Effector memory CD4-positive, alpha-beta T cell (primary cell): ENCODE measurements around the gene DCTN3.

ENCODE experiments used
- DNase-seq, 3 donors: peaks; one replicate each; pipeline ENCODE4 v3.0.0-alpha.2; 2020
- H3K27ac ChIP-seq: 2 replicates; pipeline ENCODE4 v1.7.0; 2013; ENCODE audit warnings: mild to moderate bottlenecking, low read length, moderate library complexity; ENCODE audit not compliant: insufficient read depth, poor library complexity, severe bottlenecking
- H3K27me3 ChIP-seq: replicated peaks from 2 replicates; pipeline ENCODE4 v1.7.0; 2013; ENCODE audit warnings: mild to moderate bottlenecking, low read length; ENCODE audit not compliant: insufficient read depth, control insufficient read depth, poor library complexity, severe bottlenecking
- H3K36me3 ChIP-seq: 2 replicates; pipeline ENCODE4 v1.7.0; 2013; ENCODE audit warnings: mild to moderate bottlenecking, low read length, moderate library complexity; ENCODE audit not compliant: control insufficient read depth, insufficient read depth
- H3K4me1 ChIP-seq: 2 replicates; pipeline ENCODE4 v1.7.0; 2013; ENCODE audit warnings: low read length, mild to moderate bottlenecking; ENCODE audit not compliant: control insufficient read depth, insufficient read depth, poor library complexity, severe bottlenecking
- H3K4me3 ChIP-seq: 2 replicates; pipeline ENCODE4 v1.7.0; 2013; ENCODE audit warnings: low read length, low read depth, mild to moderate bottlenecking; ENCODE audit not compliant: insufficient read depth, poor library complexity, severe bottlenecking
- H3K9me3 ChIP-seq: 2 replicates; pipeline ENCODE4 v1.7.0; 2013; ENCODE audit warnings: mild to moderate bottlenecking, low read length, moderate library complexity; ENCODE audit not compliant: control insufficient read depth

The DCTN3 gene

DNA sequence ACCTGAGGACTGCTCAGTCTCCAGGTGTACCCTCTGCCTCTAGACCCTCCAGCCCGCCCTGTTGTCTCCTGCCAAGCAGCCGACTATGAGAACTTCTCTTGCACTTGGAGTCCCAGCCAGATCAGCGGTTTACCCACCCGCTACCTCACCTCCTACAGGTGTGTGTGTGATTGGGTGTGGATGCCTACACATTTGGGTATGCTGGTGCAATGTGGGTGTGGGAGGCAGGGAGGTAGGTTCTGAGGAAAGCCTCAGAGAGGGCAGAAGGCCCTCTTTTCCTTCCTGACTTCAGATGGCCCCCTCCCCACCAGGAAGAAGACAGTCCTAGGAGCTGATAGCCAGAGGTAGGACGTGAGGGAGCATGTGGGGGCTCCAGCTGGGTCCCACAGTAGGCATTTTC, 36.7 kb upstream of the DCTN3 start:
- peaks cover 21% of the 10 kb centered on the region for H3K4me1 ChIP-seq
- no peak for DNase-seq
- no peaks in the 10 kb centered on the region for H3K9me3 ChIP-seq
- no peaks in the 10 kb centered on the region for H3K27me3 ChIP-seq
- no peak overlapping the region for H3K27ac ChIP-seq
- H3K4me3 ChIP-seq, result no peak overlapping the region
- H3K36me3 ChIP-seq, result peaks cover 12% of the 10 kb centered on the region

DNA sequence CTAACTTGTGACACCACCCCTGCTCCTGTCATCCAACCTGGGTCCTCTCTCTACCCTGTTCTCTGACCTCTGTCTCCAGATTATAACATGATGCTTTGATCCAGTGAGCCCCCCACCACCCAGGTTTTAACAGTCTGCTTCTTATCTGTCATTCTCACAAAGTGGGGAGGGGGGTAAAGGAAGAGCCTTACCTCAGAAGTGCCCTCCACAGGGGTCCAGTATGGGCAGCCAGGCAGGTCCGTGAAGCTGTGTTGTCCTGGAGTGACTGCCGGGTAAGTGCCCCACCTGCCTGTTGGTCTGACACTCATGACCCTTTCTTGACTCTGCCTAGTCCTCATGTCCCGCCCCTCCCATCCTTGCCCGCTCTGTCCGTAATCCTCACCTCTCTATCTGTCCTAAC, 35.1 kb upstream of the DCTN3 start:
- H3K4me3 ChIP-seq, result no peak overlapping the region
- no peak overlapping the region for H3K27ac ChIP-seq

DNA sequence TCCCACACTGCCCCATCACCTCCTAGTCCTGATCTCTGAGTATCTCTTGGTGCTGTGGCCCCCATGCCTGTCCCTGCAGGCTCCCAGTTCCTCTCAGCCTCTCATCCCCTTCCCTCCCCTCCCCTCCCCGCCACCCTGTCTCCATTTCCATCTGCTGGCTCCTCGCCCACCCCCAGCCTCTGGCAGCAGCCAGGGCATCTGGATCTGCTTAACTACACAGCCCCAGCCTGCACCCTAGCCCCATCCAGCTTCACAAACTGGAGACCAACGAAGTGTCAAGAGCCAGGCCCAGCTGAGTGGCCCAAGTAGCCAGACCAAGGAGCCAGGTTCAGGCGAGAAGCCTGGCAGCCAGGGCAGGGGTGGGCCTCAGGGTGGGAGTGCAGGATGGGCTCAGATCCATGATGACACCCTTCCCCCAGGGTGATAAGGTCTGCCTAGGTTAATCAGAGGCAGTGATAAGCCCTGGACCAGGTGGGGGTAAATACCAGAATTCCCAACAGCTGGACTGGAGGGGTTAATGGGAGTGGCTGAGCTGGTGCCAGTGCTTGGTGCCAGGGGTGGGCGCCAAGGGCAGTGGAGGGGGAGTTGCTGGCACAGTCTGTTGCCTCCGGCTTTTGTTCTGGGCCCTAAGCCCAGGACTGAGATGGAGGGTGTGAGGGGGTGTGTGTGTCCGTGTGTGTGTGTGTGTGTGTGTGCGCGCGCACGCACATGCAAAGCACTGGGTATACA, 34.2 kb upstream of the DCTN3 start:
- H3K4me1 ChIP-seq, result peaks cover 11% of the 10 kb centered on the region
- no peaks in the 10 kb centered on the region for H3K9me3 ChIP-seq
- H3K27ac ChIP-seq, result no peak overlapping the region
- no peak overlapping the region for H3K4me3 ChIP-seq
- peaks cover 18% of the 10 kb centered on the region for H3K36me3 ChIP-seq
- no peaks in the 10 kb centered on the region for H3K27me3 ChIP-seq
- DNase-seq, result no peak

More for the DNA sequence above, 35.1 kb upstream of the DCTN3 start:
- Histone ChIP-seq H3K4me1 (peaks cover 11% of the 10 kb centered on the region), H3K9me3 (no peaks in the 10 kb centered on the region), H3K27me3 (no peaks in the 10 kb centered on the region), H3K36me3 (peaks cover 18% of the 10 kb centered on the region)
- DNase-seq, result no peak

DNA sequence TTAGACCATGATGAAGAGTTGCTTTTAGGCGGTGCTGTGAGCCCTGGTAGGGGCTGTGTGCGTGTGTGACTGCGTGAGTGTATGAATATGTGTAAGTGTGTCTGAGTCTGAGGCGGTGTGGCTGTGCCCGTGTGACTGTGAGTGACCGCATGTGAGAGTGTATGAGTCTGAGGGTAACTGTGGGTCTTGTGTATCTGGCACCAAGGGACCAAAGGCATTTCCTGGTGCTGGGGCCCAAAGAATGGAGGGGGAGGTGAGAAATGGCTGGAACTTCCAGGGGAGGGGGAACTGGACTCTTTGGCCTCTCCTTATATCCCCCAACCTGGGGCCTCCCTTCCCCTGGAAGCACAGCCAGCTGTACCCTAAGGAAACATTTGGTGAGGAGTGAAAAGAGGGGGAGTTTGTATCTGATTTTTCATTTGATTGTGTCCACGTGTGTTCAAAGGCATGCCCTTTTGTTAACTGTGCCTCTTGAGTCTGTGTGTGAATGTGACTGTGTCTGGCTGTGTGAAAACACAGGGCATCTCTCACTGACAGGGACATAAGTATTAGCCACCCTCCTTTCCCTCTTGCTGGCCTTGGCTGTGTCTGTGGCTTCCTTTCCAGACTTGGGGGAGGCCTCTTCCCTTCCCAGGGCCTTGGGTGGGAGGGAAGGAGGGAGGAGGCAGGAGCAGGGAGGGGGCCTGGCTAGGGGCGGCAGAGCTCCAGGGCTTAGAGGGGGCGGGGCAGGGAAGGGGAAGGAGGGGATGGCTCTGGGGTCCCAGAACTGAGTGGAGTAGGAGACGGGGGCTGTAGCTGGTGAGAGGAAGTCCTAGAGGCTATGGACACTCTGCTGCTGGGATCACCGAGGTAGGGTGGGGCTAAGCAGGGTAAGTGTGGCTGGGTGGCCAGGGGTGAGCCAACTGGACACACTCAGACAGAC, 33.1 kb upstream of the DCTN3 start:
- H3K9me3 ChIP-seq, result no peaks in the 10 kb centered on the region
- no peaks in the 10 kb centered on the region for H3K27me3 ChIP-seq
- H3K4me1 ChIP-seq, result peaks cover 16% of the 10 kb centered on the region
- DNase-seq, result no peak
- H3K36me3 ChIP-seq, result peaks cover 29% of the 10 kb centered on the region
- no peak overlapping the region for H3K4me3 ChIP-seq
- H3K27ac ChIP-seq, result no peak overlapping the region

DNA sequence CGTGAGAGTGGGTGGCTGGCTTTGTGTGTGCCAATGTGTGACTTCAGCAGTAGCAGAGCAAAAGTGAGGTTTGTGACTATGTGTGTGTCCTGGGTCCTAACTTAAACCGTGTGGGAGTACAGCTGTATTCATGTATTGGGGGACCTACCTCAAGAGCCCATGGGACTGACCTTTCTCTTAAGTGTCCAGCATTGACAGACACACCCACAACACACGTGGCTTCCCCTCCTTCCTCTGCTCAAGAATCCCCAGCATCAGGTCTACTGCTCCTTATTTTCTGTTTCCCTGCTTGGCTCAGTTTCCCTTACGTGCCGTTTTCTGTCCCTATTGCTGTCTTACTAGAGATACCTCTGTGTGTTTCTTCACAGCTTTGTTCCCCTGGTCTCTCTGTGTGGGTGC, 32.3 kb upstream of the DCTN3 start:
- no peak for DNase-seq
- H3K4me3 ChIP-seq, result no peak overlapping the region
- no peaks in the 10 kb centered on the region for H3K9me3 ChIP-seq
- peaks cover 29% of the 10 kb centered on the region for H3K36me3 ChIP-seq
- peaks cover 24% of the 10 kb centered on the region for H3K4me1 ChIP-seq
- H3K27me3 ChIP-seq, result no peaks in the 10 kb centered on the region
- no peak overlapping the region for H3K27ac ChIP-seq

DNA sequence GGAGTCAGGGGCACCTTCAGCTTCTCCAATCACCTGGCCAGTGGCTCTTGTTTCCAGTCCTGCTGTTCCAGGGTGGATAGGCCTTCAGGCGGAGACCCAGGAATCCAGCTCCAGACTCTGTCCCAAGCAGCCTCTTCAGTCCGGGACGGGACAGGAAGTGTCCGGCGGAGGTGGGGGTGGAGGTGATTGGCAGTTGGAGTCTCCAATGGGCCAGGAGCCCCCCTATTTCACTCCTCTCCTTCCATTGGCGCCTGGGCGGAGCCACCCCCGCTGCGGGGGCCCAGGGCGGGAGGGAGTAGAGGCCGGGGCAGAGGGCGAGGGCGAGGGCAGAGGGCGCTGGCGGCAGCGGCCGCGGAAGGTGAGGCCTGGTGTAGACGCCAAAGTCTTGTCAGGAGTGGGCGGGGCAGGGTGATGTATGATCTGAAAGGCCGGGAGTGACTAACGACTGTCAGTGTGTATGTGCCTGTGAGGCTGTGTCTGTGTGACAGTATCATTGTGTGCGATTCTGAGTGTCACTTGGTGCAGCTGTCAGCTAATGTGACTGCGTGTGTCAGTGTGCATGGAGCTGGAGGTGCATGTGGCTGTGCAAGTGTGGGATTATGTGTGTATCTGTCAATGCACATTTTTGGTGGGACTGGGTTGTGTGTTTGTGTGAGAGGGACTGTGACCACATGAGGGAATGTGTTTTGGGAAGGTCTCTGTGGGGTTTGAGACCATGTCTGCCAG, 31.7 kb upstream of the DCTN3 start, which contains the start of gene IL11RA:
IL11RA (plus strand) TSS at position 310 of the 726 bp plus-strand sequence. CDS start 3,033 bp downstream, outside the sequence.
- H3K27ac ChIP-seq, result no peak within 1 kb of the TSS
- no peak for DNase-seq
- no peaks in the 10 kb centered on the region for H3K27me3 ChIP-seq
- peaks cover 29% of the 10 kb centered on the region for H3K36me3 ChIP-seq
- no peak within 1 kb of the TSS for H3K4me3 ChIP-seq
- no peaks in the 10 kb centered on the region for H3K9me3 ChIP-seq
- peaks cover 30% of the 10 kb centered on the region for H3K4me1 ChIP-seq

DNA sequence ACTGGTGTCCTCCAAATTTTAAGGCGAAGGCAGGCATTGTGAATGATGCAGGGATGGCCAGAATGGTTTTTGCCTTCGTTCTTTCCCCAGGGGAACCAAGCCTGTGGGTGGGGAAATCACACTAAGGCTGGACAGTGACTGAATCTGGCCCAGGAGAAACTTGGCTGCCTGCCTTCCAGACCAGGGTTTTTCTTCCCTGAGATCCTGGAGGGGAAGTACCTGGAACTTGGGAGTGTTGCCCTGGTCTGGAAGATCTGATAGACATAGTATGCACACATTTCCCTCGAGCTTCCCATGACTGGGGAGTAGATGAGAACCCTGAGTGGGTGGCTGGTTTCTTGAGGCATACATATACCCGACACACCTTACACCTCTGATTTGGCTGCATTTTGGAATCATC, 31.0 kb upstream of the DCTN3 start:
- Histone ChIP-seq H3K9me3 (no peaks in the 10 kb centered on the region), H3K27ac (no peak overlapping the region), H3K27me3 (no peaks in the 10 kb centered on the region), H3K4me3 (no peak overlapping the region), H3K4me1 (peaks cover 30% of the 10 kb centered on the region), H3K36me3 (peaks cover 29% of the 10 kb centered on the region)
- no peak for DNase-seq

DNA sequence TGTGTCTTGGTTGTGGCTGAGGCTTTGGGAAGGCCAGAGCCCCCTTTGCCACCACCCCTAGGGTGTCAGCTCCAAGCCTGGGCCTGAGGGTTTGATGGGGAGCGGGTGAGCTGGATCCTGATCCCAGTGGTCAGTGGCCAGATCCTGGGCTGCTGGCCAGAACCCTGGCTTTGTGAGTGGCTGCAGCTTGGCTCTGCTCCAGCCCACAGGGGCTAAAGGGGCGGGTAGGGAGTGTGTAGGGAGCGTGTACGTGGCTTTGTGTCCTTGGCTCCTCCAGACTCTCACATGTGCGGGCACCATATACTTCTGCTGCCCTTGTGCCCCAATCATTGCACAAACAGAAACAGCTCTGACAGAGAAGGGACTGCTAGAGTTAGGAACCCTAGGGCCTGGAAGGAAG, 30.5 kb upstream of the DCTN3 start:
- no peak overlapping the region for H3K4me3 ChIP-seq
- H3K27ac ChIP-seq, result no peak overlapping the region
- no peak for DNase-seq
- no peaks in the 10 kb centered on the region for H3K9me3 ChIP-seq
- no peaks in the 10 kb centered on the region for H3K27me3 ChIP-seq
- H3K4me1 ChIP-seq, result peaks cover 30% of the 10 kb centered on the region
- H3K36me3 ChIP-seq, result peaks cover 29% of the 10 kb centered on the region

DNA sequence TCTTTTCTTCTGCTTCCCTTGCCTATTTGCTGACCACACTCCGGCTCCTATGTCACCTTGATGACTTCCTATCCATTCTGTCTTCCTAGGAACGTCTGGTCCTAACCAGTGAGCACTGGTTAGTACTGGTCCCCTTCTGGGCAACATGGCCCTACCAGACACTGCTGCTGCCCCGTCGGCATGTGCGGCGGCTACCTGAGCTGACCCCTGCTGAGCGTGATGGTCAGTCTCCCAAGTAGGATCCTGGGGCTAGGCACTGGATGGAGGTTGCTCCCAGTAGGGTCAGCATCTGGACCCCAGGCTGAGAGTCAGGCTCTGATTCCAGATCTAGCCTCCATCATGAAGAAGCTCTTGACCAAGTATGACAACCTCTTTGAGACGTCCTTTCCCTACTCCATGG, 28.4 kb upstream of the DCTN3 start:
- H3K9me3 ChIP-seq, result no peaks in the 10 kb centered on the region
- no peak overlapping the region for H3K27ac ChIP-seq
- no peak overlapping the region for H3K4me3 ChIP-seq
- no peaks in the 10 kb centered on the region for H3K27me3 ChIP-seq
- peaks cover 30% of the 10 kb centered on the region for H3K4me1 ChIP-seq
- no peak for DNase-seq
- H3K36me3 ChIP-seq, result peaks cover 29% of the 10 kb centered on the region
